GM21619 (cell line): ENCODE measurements around the gene DGKI.
"Not testable (repeated sequence)": the region's sequence is repeated elsewhere in the genome, so short reads cannot be mapped to it uniquely, and the experiment has no call there.

Experiments
- ATAC-seq: cut with Tn5 transposase; IDR thresholded peaks from one replicate; pipeline ENCODE4 v1.9.1; 2021; ENCODE audit not compliant: unreplicated experiment

The DGKI gene

GRCh38 chr7:137484326-137484725, 362.4 kb downstream of the DGKI start:
- ATAC-seq, result no peak

GRCh38 chr7:137482466-137482865, 364.3 kb downstream of the DGKI start:
- ATAC-seq, result no peak

GRCh38 chr7:137480824-137481365, 365.9 kb downstream of the DGKI start:
- ATAC-seq, result no peak

GRCh38 chr7:137480401-137480800, 366.4 kb downstream of the DGKI start:
- no peak for ATAC-seq

GRCh38 chr7:137476937-137477336, 369.8 kb downstream of the DGKI start:
- ATAC-seq, result no peak

GRCh38 chr7:137475966-137476365, 370.8 kb downstream of the DGKI start:
- no peak for ATAC-seq

- no peak for ATAC-seq
Observed at GRCh38 chr7:137474540-137475026, 372.2 kb downstream of the DGKI start.

GRCh38 chr7:137471128-137471527, 375.6 kb downstream of the DGKI start:
- no peak for ATAC-seq

- no peak for ATAC-seq
Observed at GRCh38 chr7:137469858-137470257, 376.9 kb downstream of the DGKI start.

GRCh38 chr7:137469191-137469811, 377.5 kb downstream of the DGKI start:
- ATAC-seq, result no peak

GRCh38 chr7:137462847-137463246, 383.9 kb downstream of the DGKI start:
- no peak for ATAC-seq

- ATAC-seq, result no peak
Observed at GRCh38 chr7:137462074-137462715, 384.6 kb downstream of the DGKI start.

- no peak for ATAC-seq
Observed at GRCh38 chr7:137458399-137458798, 388.4 kb downstream of the DGKI start.

GRCh38 chr7:137454767-137455166, 392.0 kb downstream of the DGKI start:
- ATAC-seq, result no peak

GRCh38 chr7:137454246-137454724, 392.5 kb downstream of the DGKI start:
- ATAC-seq, result peak; percentile 71

- no peak for ATAC-seq
Observed at GRCh38 chr7:137453356-137453755, 393.4 kb downstream of the DGKI start.

- ATAC-seq, result no peak
Observed at GRCh38 chr7:137449016-137449415, 397.8 kb downstream of the DGKI start.

- not testable (repeated sequence) for ATAC-seq
Observed at GRCh38 chr7:137448572-137448971, 398.2 kb downstream of the DGKI start.

GRCh38 chr7:137446025-137446424, 400.7 kb downstream of the DGKI start:
- no peak for ATAC-seq

- no peak for ATAC-seq
Observed at GRCh38 chr7:137445268-137445667, 401.5 kb downstream of the DGKI start.

GRCh38 chr7:137443616-137444015, 403.2 kb downstream of the DGKI start:
- ATAC-seq, result no peak

- no peak for ATAC-seq
Observed at GRCh38 chr7:137441451-137441850, 405.3 kb downstream of the DGKI start.
